ENCODE results near the gene FRS2. TPM values are rescaled to one million over a fixed set of nuclear protein-coding genes. Genes with fewer than 3 reads are reported as not detected.

Gene FRS2
- total RNA-seq, 2 donors from 2014 or later, result 13.0 to 13.2 TPM

DNA sequence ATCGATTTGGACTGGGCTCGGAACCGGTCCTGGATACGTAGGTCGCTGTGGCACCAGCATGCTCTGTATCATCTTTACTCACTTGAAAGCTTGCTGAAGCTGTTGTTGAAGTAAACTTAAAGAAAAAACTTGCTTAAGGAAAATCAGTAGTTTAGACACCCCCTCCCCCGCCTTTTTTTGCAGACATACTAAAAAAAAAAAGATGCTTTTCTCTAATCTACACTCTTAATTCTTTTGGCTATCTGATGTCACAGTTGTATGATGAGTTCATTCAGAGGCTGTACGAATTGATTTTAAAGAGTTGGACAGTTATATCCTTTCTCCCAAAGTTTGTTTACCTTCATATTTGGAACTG is 865 bp downstream of the FRS2 start:
- H3K27ac Mint-ChIP-seq, result peak overlapping the region; percentile 87
- DNase-seq, result no peak
- peaks cover 2% of the 10 kb centered on the region in 2 donors for H3K36me3 Mint-ChIP-seq (ENCODE audit: insufficient read depth in 2 of 2)
- H3K4me3 Mint-ChIP-seq, result peak overlapping the region; percentile 97 to 98
- H3K27me3 Mint-ChIP-seq (ENCODE audit: low read depth), result no peaks in the 10 kb centered on the region
- no peak for ATAC-seq (replicated peaks in 1 of 2)
- H3K4me1 Mint-ChIP-seq (ENCODE audit: low read depth), result peaks cover 55% of the 10 kb centered on the region
- H3K9me3 Mint-ChIP-seq, result no peaks in the 10 kb centered on the region

DNA sequence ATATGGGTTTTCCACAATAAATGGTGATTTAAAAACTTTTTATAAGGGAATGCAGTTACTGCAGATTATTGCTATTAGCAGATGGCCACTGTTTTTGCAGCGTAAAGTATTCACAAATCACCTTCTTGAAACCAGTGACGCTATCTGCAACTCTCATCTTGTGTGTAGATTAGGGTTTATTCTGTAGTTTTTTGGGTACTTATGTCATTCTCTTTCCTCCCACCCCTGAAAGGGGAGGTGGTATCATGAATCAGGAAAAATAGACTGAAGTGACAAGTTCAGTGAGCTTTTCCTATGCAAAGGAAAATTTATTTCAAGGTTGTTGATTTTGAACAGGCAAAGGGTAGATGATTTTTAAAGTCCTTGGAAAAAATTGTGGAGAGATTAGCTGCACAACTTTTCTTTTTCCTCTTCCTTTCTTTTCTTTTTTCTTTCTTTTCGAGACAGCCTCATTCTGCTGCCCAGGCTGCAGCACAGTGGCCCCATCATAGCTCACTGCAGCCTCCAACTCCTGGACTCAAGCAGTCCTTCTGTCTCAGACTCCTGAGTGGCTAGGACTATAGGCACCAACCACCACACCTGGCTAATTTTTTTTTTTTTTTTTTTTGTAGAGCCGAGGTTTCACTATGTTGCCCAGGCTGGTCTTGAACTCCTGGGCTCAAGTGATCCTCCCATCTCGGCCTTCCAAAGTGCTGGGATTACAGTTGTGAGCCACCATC is 1.6 kb downstream of the FRS2 start:
- ATAC-seq (replicated peaks in 1 of 2) (no peak), DNase-seq (no peak)
- H3K4me3 Mint-ChIP-seq, result peak overlapping the region; percentile 97 to 98
- H3K27ac Mint-ChIP-seq, result peak overlapping the region; percentile 87
- H3K9me3 Mint-ChIP-seq, result no peaks in the 10 kb centered on the region
- H3K27me3 Mint-ChIP-seq (ENCODE audit: low read depth), result no peaks in the 10 kb centered on the region
- H3K36me3 Mint-ChIP-seq (ENCODE audit: insufficient read depth in 2 of 2), result peaks cover 2% of the 10 kb centered on the region in 2 donors
- H3K4me1 Mint-ChIP-seq (ENCODE audit: low read depth), result peaks cover 55% of the 10 kb centered on the region

DNA sequence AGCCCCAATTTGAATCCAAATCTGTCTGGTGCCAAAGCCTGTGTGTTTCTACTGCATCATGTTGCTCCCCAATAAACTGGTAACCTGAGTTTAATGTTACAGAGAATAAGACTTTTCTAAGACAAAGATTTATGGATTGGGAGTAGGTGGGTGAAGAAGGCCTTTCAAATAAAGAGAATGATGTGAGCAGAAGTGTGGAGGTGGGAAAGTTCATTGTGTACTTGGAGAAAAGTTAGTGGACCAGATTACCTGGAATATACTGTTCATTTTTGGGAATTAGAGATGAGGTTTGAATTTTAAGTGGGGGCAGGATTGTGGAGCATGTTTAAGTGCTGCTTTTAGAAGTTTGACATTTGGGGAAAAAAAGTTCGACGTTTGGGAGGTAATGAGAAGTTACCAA is 3.1 kb downstream of the FRS2 start:
- Mint-ChIP-seq H3K4me3 (no peak overlapping the region), H3K27ac (peak overlapping the region; percentile 10), H3K4me1 (ENCODE audit: low read depth) (peaks cover 47% of the 10 kb centered on the region), H3K9me3 (no peaks in the 10 kb centered on the region), H3K36me3 (ENCODE audit: insufficient read depth in 2 of 2) (peaks cover 2% of the 10 kb centered on the region in 2 donors), H3K27me3 (ENCODE audit: low read depth) (no peaks in the 10 kb centered on the region)
- no peak for ATAC-seq (replicated peaks in 1 of 2)
- DNase-seq, result no peak

DNA sequence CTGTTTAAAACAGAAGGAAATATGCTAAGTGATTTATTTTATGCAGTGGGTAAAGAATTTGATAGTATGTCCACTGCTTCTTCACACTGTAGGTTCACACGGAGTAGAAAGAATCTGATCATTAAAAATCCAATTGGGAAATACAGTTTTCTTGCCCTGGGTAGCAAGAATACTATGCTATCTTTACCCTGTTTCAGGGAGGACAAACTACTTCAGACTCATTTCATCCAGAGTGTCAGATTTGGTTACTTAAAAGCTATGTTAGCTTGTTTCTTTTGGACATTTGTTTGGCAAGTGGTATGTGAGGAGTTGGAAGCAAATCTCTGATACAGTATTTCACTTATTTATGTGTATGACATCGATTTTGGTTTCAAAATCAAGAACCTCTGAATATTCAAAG is 4.3 kb downstream of the FRS2 start:
- Mint-ChIP-seq H3K27ac (no peak overlapping the region), H3K27me3 (ENCODE audit: low read depth) (no peaks in the 10 kb centered on the region), H3K9me3 (no peaks in the 10 kb centered on the region), H3K4me3 (no peak overlapping the region), H3K4me1 (ENCODE audit: low read depth) (peaks cover 47% of the 10 kb centered on the region), H3K36me3 (ENCODE audit: insufficient read depth in 2 of 2) (peaks cover 2% of the 10 kb centered on the region in 2 donors)
- ATAC-seq (replicated peaks in 1 of 2) (no peak), DNase-seq (no peak)

DNA sequence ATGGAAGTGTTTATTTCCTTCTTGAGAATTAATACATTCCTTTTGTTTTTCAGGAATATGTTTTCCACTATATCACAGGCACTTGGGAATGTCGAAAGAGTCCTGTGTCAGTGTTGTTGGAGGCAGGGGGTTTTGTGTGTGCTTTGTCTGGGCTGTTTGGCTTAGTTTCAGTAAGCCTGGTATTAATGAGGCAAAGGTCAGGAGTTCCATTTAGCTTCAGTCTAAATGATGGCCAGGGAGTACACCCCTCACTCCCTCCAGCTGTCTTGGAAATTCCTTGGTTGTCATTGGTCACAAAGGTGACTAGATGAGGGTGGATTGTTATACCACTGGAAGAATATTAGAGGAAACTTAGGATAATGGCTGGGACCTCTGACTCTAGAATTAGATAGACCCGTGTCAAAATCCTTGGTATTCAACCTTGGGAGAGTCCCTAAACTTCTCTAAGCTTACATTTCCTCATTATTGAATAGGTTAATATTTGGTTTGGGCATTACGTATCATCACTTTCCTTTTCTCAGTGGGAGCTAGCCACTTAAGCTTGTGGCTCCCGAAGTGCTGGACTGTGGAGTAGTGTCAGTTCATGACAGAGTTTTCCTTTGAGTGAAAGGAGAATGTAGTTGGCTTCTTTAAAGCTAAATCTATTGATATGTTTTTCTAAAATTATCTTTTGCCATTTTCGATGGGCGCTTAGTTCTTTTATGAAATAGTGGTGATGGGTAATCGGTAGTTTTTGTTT is 5.2 kb downstream of the FRS2 start:
- Mint-ChIP-seq H3K36me3 (ENCODE audit: insufficient read depth in 2 of 2) (peaks cover 0 to 2% of the 10 kb centered on the region in 2 donors), H3K4me3 (no peak overlapping the region), H3K4me1 (ENCODE audit: low read depth) (peaks cover 52% of the 10 kb centered on the region), H3K9me3 (no peaks in the 10 kb centered on the region), H3K27ac (peak overlapping the region; percentile 5), H3K27me3 (ENCODE audit: low read depth) (no peaks in the 10 kb centered on the region)
- DNase-seq (no peak), ATAC-seq (replicated peaks in 1 of 2) (no peak)

DNA sequence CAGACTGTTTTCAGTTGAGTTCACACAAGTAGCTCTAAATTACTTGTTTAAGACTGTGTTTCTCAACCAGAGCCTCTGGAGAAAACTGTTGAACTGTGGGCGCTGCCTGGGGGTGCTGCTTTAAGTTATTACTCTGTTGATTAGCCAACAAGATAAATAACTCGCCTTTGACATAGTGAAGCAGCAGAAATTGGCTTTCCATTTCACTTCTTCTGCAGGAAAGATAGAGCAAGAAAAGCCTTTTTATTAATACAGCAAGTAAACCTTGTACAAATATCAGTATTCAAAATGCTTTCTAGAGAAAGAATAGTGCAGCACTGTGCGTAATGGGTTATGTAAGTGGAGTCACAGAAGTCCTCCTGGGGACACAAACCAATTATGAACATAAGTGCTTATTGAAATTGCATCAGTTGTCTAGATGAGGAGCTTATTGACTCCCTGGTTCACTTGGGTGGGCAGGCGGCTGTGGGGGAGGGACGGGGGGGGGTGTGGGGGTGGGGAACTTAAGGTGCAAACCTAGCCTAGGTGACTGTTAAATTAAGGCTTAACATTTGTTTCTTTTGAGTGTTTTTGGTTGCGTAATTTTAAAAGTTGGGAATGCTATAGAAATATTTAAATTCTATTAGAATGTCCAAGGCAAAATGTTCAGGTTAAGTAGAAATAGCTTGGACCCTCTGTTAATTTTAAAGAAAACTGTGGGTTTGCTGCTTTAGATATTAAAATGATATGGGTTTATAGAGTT is 6.3 kb downstream of the FRS2 start:
- Mint-ChIP-seq H3K27ac (no peak overlapping the region), H3K27me3 (ENCODE audit: low read depth) (no peaks in the 10 kb centered on the region), H3K9me3 (no peaks in the 10 kb centered on the region), H3K4me1 (ENCODE audit: low read depth) (peaks cover 47% of the 10 kb centered on the region), H3K36me3 (ENCODE audit: insufficient read depth in 2 of 2) (peaks cover 0 to 2% of the 10 kb centered on the region in 2 donors), H3K4me3 (no peak overlapping the region)
- ATAC-seq (replicated peaks in 1 of 2) (no peak), DNase-seq (no peak)

DNA sequence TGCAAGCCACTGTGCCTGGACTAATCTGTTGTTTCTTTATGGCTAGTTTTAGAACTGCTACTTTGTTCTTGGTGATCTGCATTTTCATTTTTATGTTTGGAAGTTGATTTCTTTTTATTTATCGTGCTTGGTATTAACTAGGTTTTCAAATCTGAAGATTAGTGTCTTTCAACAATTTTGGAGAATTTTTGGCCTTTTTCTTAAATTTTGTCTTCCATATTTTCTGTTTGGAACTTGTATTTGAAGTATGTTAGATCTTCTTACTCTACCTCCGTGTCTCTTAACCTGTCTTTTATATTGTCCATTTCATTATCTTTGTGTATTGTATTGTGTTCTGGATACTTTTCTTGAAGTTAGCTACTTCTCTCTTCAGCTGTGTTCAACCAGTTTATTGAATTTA is 9.5 kb downstream of the FRS2 start:
- H3K27me3 Mint-ChIP-seq (ENCODE audit: low read depth), result no peaks in the 10 kb centered on the region
- H3K4me3 Mint-ChIP-seq, result no peak overlapping the region
- H3K4me1 Mint-ChIP-seq (ENCODE audit: low read depth), result peaks cover 36% of the 10 kb centered on the region
- no peaks in the 10 kb centered on the region for H3K9me3 Mint-ChIP-seq
- peaks cover 0 to 5% of the 10 kb centered on the region in 2 donors for H3K36me3 Mint-ChIP-seq (ENCODE audit: insufficient read depth in 2 of 2)
- no peak overlapping the region for H3K27ac Mint-ChIP-seq
- no peak for DNase-seq
- no peak for ATAC-seq (replicated peaks in 1 of 2)

DNA sequence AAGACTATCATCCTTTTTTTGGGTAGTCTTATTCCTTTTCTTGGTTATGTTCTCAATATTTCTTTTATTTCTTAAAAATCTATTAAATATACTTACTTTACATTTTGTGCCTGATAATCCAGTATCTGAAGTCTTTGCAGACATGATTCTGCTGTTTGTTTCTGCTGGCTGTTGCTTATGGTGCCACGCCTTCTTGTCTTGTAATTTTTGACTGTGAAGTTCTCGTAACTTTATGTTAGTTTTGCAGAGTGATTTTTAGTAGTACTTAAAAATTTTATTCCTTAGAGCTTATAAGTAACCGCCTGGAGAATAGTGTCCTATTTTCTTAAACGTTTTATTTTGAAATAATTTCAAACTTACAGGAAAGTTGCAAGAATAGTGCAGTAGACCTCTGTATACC is 10.5 kb downstream of the FRS2 start:
- peaks cover 29% of the 10 kb centered on the region for H3K4me1 Mint-ChIP-seq (ENCODE audit: low read depth)
- ATAC-seq (replicated peaks in 1 of 2) (no peak), DNase-seq (no peak)
- no peak overlapping the region for H3K4me3 Mint-ChIP-seq
- H3K9me3 Mint-ChIP-seq, result no peaks in the 10 kb centered on the region
- H3K27me3 Mint-ChIP-seq (ENCODE audit: low read depth), result no peaks in the 10 kb centered on the region
- peaks cover 0 to 4% of the 10 kb centered on the region in 2 donors for H3K36me3 Mint-ChIP-seq (ENCODE audit: insufficient read depth in 2 of 2)
- no peak overlapping the region for H3K27ac Mint-ChIP-seq

DNA sequence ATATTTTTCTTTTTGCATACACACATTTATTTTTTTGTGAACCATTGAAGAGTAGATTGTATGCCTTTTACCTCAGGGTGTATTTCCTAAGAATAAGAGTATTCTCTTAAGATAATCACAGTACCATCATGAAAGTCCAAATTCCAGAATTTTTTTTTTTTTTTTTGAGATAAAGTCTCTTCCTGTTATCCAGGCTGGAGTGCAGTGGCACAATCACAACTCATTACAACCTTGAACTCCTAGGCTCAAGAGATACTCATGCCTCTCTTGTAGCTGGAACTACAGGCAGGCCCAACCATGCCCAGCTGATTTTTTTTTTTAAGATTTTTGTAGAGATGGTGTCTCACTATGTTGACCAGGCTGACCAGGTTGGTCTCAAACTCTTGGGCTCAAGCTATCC is 10.9 kb downstream of the FRS2 start:
- H3K36me3 Mint-ChIP-seq (ENCODE audit: insufficient read depth in 2 of 2), result peaks cover 0 to 4% of the 10 kb centered on the region in 2 donors
- no peaks in the 10 kb centered on the region for H3K27me3 Mint-ChIP-seq (ENCODE audit: low read depth)
- ATAC-seq (replicated peaks in 1 of 2), result no peak
- no peak overlapping the region for H3K4me3 Mint-ChIP-seq
- no peaks in the 10 kb centered on the region for H3K9me3 Mint-ChIP-seq
- DNase-seq, result no peak
- H3K27ac Mint-ChIP-seq, result no peak overlapping the region
- H3K4me1 Mint-ChIP-seq (ENCODE audit: low read depth), result peaks cover 30% of the 10 kb centered on the region

DNA sequence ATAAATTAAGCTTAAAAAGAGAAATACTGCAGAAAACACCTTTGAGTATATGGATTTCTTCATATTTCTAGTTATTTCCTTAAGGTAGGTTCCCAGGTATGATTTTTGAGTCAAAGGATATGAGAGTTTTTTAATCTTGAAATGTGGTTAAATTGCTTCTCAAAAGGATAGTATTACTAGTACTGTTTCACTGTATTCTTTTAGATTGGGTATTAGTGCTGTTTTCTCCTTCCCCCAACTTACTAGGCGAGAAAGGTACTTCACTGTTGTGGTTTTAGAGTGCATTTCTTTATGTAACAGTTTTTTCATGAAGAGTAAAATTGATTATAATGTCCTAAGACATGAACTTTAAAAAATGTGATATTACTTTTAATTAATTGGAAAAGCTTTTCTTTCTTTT is 13.5 kb downstream of the FRS2 start:
- Mint-ChIP-seq H3K9me3 (peaks cover 0 to 2% of the 10 kb centered on the region in 2 donors), H3K27ac (no peak overlapping the region), H3K4me1 (ENCODE audit: low read depth) (peaks cover 34% of the 10 kb centered on the region), H3K27me3 (ENCODE audit: low read depth) (no peaks in the 10 kb centered on the region), H3K4me3 (no peak overlapping the region), H3K36me3 (ENCODE audit: insufficient read depth in 2 of 2) (peaks cover 6 to 13% of the 10 kb centered on the region in 2 donors)
- ATAC-seq (replicated peaks in 1 of 2) (no peak), DNase-seq (no peak)

DNA sequence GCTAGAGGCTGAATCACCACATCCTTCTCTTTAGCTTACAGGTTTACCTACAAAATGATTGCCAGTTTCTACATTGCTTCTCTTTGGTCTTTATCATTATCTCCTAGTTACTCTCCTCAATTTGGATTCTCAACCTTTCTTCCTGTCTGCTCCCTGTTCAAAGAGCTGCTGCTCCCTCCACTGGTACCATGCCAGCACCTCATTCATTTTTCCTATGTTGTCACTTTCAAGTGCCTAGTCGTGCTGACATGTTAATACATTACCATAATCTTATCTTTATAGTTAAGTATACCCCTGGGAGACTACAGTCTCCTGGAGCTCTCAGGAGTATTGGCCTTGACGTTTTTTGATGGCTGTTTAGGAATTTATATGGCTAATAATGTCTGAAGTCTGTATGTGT is 14.2 kb downstream of the FRS2 start:
- H3K9me3 Mint-ChIP-seq, result peaks cover 0 to 2% of the 10 kb centered on the region in 2 donors
- peaks cover 34% of the 10 kb centered on the region for H3K4me1 Mint-ChIP-seq (ENCODE audit: low read depth)
- ATAC-seq (replicated peaks in 1 of 2), result no peak
- H3K27me3 Mint-ChIP-seq (ENCODE audit: low read depth), result no peaks in the 10 kb centered on the region
- H3K4me3 Mint-ChIP-seq, result no peak overlapping the region
- no peak for DNase-seq
- no peak overlapping the region for H3K27ac Mint-ChIP-seq
- H3K36me3 Mint-ChIP-seq (ENCODE audit: insufficient read depth in 2 of 2), result peaks cover 6 to 14% of the 10 kb centered on the region in 2 donors

DNA sequence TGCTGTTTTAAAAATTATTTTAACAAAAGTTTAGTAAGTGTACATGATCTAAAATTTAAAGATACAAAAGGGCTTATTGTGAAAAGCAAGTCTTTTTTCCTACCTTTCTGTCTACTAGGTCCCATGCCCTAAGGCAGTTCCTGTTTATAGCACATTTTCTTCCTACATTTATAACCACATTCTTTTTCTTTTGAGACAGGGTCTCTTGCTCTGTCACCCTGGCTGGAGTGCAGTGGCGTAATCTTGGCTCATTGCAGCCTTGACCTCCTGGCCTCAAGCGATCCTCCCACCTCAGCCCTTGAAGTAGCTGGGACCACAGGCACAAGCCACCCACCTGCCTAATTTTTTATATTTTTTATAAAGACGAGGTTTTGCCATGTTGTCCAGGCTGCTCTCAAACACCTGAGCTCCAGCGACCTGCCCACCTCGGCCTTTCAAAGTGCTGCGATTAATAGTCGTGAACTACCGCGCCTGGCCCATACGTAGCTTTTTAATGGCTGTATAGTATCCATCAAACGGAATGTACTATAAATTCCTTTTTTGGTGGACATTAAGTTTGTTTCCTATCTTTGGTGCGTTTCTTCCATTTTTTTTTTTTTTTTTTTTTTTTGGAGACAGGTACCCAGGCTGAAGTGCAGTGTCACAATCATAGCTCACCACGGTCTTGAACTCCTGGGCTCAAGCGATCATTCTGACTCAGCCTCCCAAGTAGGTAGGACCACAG is 20.9 kb downstream of the FRS2 start:
- H3K4me3 Mint-ChIP-seq, result no peak overlapping the region
- DNase-seq, result no peak
- no peak for ATAC-seq (replicated peaks in 1 of 2)
- no peaks in the 10 kb centered on the region for H3K27me3 Mint-ChIP-seq (ENCODE audit: low read depth)
- H3K4me1 Mint-ChIP-seq (ENCODE audit: low read depth), result peaks cover 14% of the 10 kb centered on the region
- H3K27ac Mint-ChIP-seq, result no peak overlapping the region
- peaks cover 6 to 12% of the 10 kb centered on the region in 2 donors for H3K36me3 Mint-ChIP-seq (ENCODE audit: insufficient read depth in 2 of 2)
- H3K9me3 Mint-ChIP-seq, result peaks cover 0 to 2% of the 10 kb centered on the region in 2 donors

DNA sequence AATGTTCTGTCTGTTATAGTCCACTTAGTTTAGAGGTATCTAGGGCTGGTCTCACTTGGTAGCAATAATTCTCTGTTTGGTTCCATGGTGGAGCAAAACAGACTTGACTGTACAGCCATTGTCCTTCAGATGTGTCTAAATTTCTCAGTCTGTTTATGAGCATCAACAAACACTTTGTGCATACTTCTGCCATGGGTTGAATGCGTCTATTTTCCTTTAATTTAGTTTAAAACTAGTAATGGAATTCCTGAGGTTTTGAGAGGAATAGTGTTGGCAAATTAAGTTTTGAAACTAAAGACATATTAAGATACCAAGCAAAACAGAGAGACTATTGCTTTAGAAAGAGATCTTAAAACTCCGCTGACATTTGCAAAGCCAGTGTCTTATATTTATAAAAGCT is 22.6 kb downstream of the FRS2 start:
- Mint-ChIP-seq H3K4me3 (no peak overlapping the region), H3K4me1 (ENCODE audit: low read depth) (peaks cover 22% of the 10 kb centered on the region), H3K27me3 (ENCODE audit: low read depth) (no peaks in the 10 kb centered on the region), H3K27ac (no peak overlapping the region), H3K36me3 (ENCODE audit: insufficient read depth in 2 of 2) (peaks cover 2 to 5% of the 10 kb centered on the region in 2 donors), H3K9me3 (no peaks in the 10 kb centered on the region)
- DNase-seq (no peak), ATAC-seq (replicated peaks in 1 of 2) (no peak)
